ENCODE data around the gene PREX1.

PREX1 gene

DNA sequence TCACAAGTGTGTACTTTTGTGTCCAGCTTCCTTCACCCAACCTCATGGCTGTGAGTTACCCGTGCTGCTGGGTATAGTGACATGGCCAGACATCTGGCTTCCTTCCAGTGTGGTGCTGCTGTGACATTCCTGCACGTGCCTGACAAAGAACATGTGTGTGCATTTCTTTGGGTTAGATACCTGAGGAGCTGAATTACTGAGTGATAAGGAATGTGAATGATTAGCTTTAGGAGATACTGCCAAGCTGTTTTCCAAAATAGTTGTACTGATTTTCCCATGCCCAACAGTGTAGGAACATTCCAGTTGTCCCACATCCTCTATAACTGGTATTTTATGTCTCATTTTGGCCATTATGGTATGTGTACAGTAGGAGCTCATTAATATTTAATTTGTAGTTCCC lies 132.5 kb downstream of the PREX1 start:
- Histone ChIP-seq H3K36me3 (ENCODE audit: insufficient read depth) (no peaks in the 10 kb centered on the region), H3K79me2 (ENCODE audit: insufficient read depth, low read depth) (no peaks in the 10 kb centered on the region), H4K20me1 (ENCODE audit: insufficient read depth) (no peaks in the 10 kb centered on the region), H3K27ac (no peak overlapping the region), H3K4me3 (IDR thresholded peaks at IDR 0.05; ENCODE audit: insufficient read depth, low read depth, low read length) (no peak overlapping the region), H3K4me2 (no peak overlapping the region), H3K4me1 (ENCODE audit: low read depth, poor library complexity, severe bottlenecking) (no peaks in the 10 kb centered on the region), H2AFZ (ENCODE audit: low read depth) (no peak overlapping the region), H3K27me3 (ENCODE audit: insufficient read depth, low read depth) (no peaks in the 10 kb centered on the region), H3K9ac (no peak overlapping the region)
- TF ChIP-seq, protein P1, sequence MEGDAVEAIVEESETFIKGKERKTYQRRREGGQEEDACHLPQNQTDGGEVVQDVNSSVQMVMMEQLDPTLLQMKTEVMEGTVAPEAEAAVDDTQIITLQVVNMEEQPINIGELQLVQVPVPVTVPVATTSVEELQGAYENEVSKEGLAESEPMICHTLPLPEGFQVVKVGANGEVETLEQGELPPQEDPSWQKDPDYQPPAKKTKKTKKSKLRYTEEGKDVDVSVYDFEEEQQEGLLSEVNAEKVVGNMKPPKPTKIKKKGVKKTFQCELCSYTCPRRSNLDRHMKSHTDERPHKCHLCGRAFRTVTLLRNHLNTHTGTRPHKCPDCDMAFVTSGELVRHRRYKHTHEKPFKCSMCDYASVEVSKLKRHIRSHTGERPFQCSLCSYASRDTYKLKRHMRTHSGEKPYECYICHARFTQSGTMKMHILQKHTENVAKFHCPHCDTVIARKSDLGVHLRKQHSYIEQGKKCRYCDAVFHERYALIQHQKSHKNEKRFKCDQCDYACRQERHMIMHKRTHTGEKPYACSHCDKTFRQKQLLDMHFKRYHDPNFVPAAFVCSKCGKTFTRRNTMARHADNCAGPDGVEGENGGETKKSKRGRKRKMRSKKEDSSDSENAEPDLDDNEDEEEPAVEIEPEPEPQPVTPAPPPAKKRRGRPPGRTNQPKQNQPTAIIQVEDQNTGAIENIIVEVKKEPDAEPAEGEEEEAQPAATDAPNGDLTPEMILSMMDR (conservative IDR thresholded peaks at IDR 0.05; ENCODE audit: low read depth, low read length) = no peak

DNA sequence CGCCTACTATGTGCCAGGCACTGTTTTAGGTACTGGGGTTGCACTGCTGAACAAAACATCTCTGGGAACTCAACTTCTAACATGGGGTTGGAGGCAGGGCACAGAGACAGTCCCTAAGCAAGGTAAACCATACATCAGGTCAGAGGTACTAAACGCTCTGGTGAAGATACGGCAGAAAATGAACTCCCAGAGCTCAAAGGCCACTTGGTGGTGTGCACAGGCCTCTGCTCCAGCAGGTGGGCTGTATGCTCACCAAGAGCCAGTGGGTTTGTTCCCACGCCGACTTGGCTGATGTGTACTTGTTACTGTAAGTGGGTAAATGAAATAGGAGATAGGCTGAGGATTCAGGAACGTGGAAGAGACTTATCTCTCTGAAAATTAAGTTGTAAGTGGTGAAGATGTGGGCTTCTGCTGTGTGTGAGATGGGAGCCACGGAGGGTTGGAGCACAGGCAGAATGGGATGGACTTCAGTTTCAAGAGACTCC lies 133.4 kb downstream of the PREX1 start:
- Histone ChIP-seq H3K27me3 (ENCODE audit: insufficient read depth, low read depth) (no peaks in the 10 kb centered on the region), H3K4me2 (no peak overlapping the region), H3K27ac (no peak overlapping the region), H2AFZ (ENCODE audit: low read depth) (no peak overlapping the region), H3K79me2 (ENCODE audit: insufficient read depth, low read depth) (no peaks in the 10 kb centered on the region), H3K4me3 (IDR thresholded peaks at IDR 0.05; ENCODE audit: insufficient read depth, low read depth, low read length) (no peak overlapping the region), H3K4me1 (ENCODE audit: low read depth, poor library complexity, severe bottlenecking) (no peaks in the 10 kb centered on the region), H3K9ac (no peak overlapping the region), H3K36me3 (ENCODE audit: insufficient read depth) (no peaks in the 10 kb centered on the region), H4K20me1 (ENCODE audit: insufficient read depth) (no peaks in the 10 kb centered on the region)
- TF ChIP-seq, protein P1 (conservative IDR thresholded peaks at IDR 0.05; ENCODE audit: low read depth, low read length) = no peak

DNA sequence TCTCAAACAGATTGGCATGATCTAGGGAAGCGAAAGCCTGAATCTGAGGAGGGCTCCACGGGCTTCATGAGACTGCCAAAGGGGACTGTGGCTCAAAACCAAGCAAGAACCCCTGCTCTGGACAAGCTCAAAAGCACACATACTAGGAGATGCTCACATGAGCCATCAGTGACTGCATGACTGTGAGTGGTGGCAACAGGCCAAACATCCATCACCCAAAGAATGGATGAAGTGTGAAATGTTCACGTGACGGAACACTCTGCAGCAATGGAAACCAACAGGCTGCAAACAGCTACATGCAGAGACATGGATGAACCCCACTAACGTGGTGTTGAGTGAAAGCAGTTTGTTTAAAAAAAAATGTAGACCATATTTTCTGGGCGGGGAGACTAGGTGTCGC lies 136.3 kb downstream of the PREX1 start:
- H3K4me1 ChIP-seq (ENCODE audit: low read depth, poor library complexity, severe bottlenecking) = no peaks in the 10 kb centered on the region
- no peak overlapping the region for H3K27ac ChIP-seq
- H3K27me3 ChIP-seq (ENCODE audit: insufficient read depth, low read depth) = no peaks in the 10 kb centered on the region
- H3K4me3 ChIP-seq (IDR thresholded peaks at IDR 0.05; ENCODE audit: insufficient read depth, low read depth, low read length) = no peak overlapping the region
- H4K20me1 ChIP-seq (ENCODE audit: insufficient read depth) = no peaks in the 10 kb centered on the region
- no peak overlapping the region for H3K4me2 ChIP-seq
- TF ChIP-seq, protein P1 (conservative IDR thresholded peaks at IDR 0.05; ENCODE audit: low read depth, low read length) = no peak
- no peaks in the 10 kb centered on the region for H3K36me3 ChIP-seq (ENCODE audit: insufficient read depth)
- H3K79me2 ChIP-seq (ENCODE audit: insufficient read depth, low read depth) = no peaks in the 10 kb centered on the region
- no peak overlapping the region for H2AFZ ChIP-seq (ENCODE audit: low read depth)
- no peak overlapping the region for H3K9ac ChIP-seq

DNA sequence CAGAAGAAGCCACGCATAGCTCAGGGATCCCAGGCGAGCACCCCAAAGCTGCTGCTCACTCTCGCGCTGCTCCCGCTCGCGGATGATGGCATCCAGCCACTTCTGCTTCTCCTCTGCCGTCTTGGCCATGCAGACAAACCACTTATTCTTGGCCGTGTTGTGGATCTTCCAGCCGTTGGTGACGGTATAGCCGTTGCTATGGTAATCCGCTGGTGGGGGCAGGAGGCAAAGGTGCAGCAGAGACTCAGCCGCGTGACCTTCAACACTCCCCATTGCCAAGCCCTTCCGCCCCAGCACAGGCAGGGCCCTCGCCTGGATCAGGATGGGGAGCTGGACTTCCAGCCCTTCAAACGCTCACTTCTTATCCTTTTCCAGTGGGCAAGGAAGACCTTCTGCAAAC lies 136.9 kb downstream of the PREX1 start:
- Histone ChIP-seq H3K79me2 (ENCODE audit: insufficient read depth, low read depth) (no peaks in the 10 kb centered on the region), H3K4me3 (IDR thresholded peaks at IDR 0.05; ENCODE audit: insufficient read depth, low read depth, low read length) (no peak overlapping the region), H2AFZ (ENCODE audit: low read depth) (no peak overlapping the region), H3K4me2 (no peak overlapping the region), H3K36me3 (ENCODE audit: insufficient read depth) (no peaks in the 10 kb centered on the region), H3K27ac (no peak overlapping the region), H4K20me1 (ENCODE audit: insufficient read depth) (no peaks in the 10 kb centered on the region), H3K4me1 (ENCODE audit: low read depth, poor library complexity, severe bottlenecking) (no peaks in the 10 kb centered on the region), H3K9ac (no peak overlapping the region), H3K27me3 (ENCODE audit: insufficient read depth, low read depth) (no peaks in the 10 kb centered on the region)
- TF ChIP-seq, protein P1 (conservative IDR thresholded peaks at IDR 0.05; ENCODE audit: low read depth, low read length) = no peak
